Activated B cell treated with CpG ODN at 0.5 μM for 24 hours (primary cell): Measurements from ENCODE around the gene RAB3A. TPM values are rescaled to one million over a fixed set of nuclear protein-coding genes. Genes with fewer than 3 reads are reported as not detected.
A peak's percentile ranks its signal among the peaks of the same experiment; 100 is the strongest.

ENCODE experiments used
- ATAC-seq: fragments of 200-7000 bp; cut with Tn5 transposase; one replicate; pipeline ENCODE4 v1.10.0; 2021; ENCODE audit warnings: low read depth, mild to moderate bottlenecking, moderate library complexity
- CTCF ChIA-PET: fragments of 350-600 bp; sonication (Branson Sonifier 250); formaldehyde crosslinking; loops from one replicate; lab custom pipeline; 2021; ENCODE audit warnings: antibody characterized with exemption; lab: Charles Lee
- POLR2A ChIA-PET: fragments of 350-600 bp; sonication (Branson Sonifier 250); formaldehyde crosslinking; loops from one replicate; lab custom pipeline; 2021; ENCODE audit warnings: antibody characterized with exemption; lab: Charles Lee
- DNase-seq: peaks from one replicate; pipeline ENCODE4 v3.0.0; 2022
- H3K27ac Mint-ChIP-seq: one replicate; pipeline ENCODE4 v1.8.0; 2020; ENCODE audit warnings: mixed read lengths
- H3K27me3 Mint-ChIP-seq: one replicate; pipeline ENCODE4 v1.8.0; 2021; ENCODE audit warnings: mixed read lengths
- H3K36me3 Mint-ChIP-seq: one replicate; pipeline ENCODE4 v1.8.0; 2021; ENCODE audit warnings: low read depth, mixed read lengths
- H3K4me1 Mint-ChIP-seq: one replicate; pipeline ENCODE4 v1.8.0; 2021; ENCODE audit warnings: mixed read lengths
- H3K4me3 Mint-ChIP-seq: one replicate; pipeline ENCODE4 v1.8.0; 2020; ENCODE audit warnings: mild to moderate bottlenecking, mixed read lengths
- H3K9me3 Mint-ChIP-seq: one replicate; pipeline ENCODE4 v1.8.0; 2020; ENCODE audit warnings: mixed read lengths
- CTCF ChIP-seq: fragments of 200-600 bp; IDR thresholded peaks from one replicate; pipeline ENCODE4 v1.8.0; 2022; ENCODE audit warnings: antibody characterized with exemption, mild to moderate bottlenecking
- intact Hi-C: fragments of 100-400 bp; cut with micrococcal nuclease; formaldehyde crosslinking; loops from one replicate; pipeline ENCODE4 v1.15.1; 2024
- total RNA-seq: library from RNA; stranded (reverse); gene quantifications from 2 replicates; pipeline ENCODE4 v1.2.3, GENCODE V29; 2022

The RAB3A gene
- total RNA-seq, 1 donor from 2014 or later = 4.1 TPM

DNA sequence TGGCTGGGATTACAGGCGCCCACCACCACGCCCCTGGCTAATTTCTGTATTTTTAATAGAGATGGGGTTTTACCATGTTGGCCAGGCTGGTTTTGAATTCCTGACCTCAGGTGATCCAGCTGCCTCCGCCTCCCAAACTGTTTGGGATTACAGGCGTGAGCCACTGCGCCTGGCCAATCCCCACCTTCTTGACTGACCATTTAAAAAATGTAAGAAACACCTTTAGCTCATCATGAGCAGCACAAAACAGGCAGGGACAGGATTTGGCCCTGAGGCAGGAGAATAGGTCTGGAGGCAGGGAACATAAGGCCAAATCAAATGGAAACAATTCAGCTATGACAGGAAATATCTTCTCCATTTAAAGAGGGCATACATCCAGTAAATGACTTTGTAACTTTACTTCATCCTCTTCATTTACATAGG lies 12.2 kb downstream of the RAB3A start:
- Mint-ChIP-seq H3K4me1 (peaks cover 46% of the 10 kb centered on the region), H3K9me3 (no peaks in the 10 kb centered on the region), H3K27ac (peak overlapping the region; percentile 95), H3K27me3 (no peaks in the 10 kb centered on the region), H3K36me3 (peaks cover 18% of the 10 kb centered on the region), H3K4me3 (peak overlapping the region; percentile 87)
- intact Hi-C loops = loop anchor here (1.0 to 5.0 kb wide), 7 partner anchors 10 to 331 kb away; partner anchors contain the start of genes ELL, IFI30, LSM4 and RAB3A
- no peak for ATAC-seq
- no peak for DNase-seq
- CTCF ChIA-PET = interaction anchor here (0.8 to 2.3 kb wide), 23 partner anchors 8 to 253 kb away, joined by 3 to 23 read pairs (median 5); partner anchors contain the start of genes IFI30, LSM4 and RAB3A
- POLR2A ChIA-PET = interaction anchor here (0.6 to 19.0 kb wide), 23 partner anchors 9 to 888 kb away, joined by 3 to 437 read pairs (median 8); partner anchors contain the start of genes ARRDC2, CCDC124, IFI30 and JUND
- TF ChIP-seq CTCF = no peak

DNA sequence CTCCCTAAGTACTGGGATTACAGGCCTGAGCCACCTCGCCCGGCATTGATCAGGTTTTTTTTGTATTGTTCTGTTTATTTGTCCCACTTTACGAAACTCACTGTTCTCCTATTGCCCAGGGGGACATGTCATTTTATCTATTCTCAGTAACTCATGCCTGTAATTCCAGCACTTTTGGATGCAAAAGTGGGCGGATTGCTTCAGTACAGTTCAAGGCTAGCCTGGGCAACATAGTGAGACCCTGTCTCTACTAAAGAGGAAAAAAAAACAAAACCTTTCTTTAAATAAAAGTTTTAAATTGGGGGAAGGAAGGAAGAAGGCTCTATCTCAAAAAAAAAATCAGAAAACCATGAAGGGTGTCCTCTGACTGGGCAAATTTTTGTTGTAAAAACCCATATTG lies 13.6 kb downstream of the RAB3A start:
- peaks cover 12% of the 10 kb centered on the region for H3K36me3 Mint-ChIP-seq
- intact Hi-C loops = loop anchor here (5.0 kb wide), 1 partner anchor 332 kb away; the partner anchor contains the start of gene ELL
- DNase-seq (no peak), ATAC-seq (no peak)
- no peak for TF ChIP-seq CTCF
- H3K27ac Mint-ChIP-seq = peak overlapping the region; percentile 61
- peaks cover 54% of the 10 kb centered on the region for H3K4me1 Mint-ChIP-seq
- H3K9me3 Mint-ChIP-seq = no peaks in the 10 kb centered on the region
- H3K4me3 Mint-ChIP-seq = no peak overlapping the region
- POLR2A ChIA-PET = interaction anchor here (0.6 to 19.0 kb wide), 6 partner anchors 8 to 241 kb away, joined by 3 to 437 read pairs (median 6); partner anchors contain the start of gene IFI30
- CTCF ChIA-PET = interaction anchor here (2.3 kb wide), 1 partner anchor 9 kb away, joined by 23 read pairs; no protein-coding TSS in a partner anchor
- no peaks in the 10 kb centered on the region for H3K27me3 Mint-ChIP-seq

- no peak for ATAC-seq
- POLR2A ChIA-PET = interaction anchor here (0.6 to 19.0 kb wide), 4 partner anchors 13 to 964 kb away, joined by 3 to 437 read pairs (median 4); partner anchors contain the start of gene IFI30
- no peak for DNase-seq
- Mint-ChIP-seq H3K27ac (peak overlapping the region; percentile 59), H3K27me3 (no peaks in the 10 kb centered on the region), H3K36me3 (peaks cover 5% of the 10 kb centered on the region), H3K4me3 (no peak overlapping the region), H3K4me1 (peaks cover 43% of the 10 kb centered on the region), H3K9me3 (no peaks in the 10 kb centered on the region)
- intact Hi-C loops = no loop called here
- CTCF ChIA-PET = interaction anchor here (1.2 kb wide), 1 partner anchor 17 kb away, joined by 3 read pairs; no protein-coding TSS in a partner anchor
- no peak for TF ChIP-seq CTCF
Observed at GRCh38 chr19:18185538-18185937, 18.3 kb downstream of the RAB3A start.

DNA sequence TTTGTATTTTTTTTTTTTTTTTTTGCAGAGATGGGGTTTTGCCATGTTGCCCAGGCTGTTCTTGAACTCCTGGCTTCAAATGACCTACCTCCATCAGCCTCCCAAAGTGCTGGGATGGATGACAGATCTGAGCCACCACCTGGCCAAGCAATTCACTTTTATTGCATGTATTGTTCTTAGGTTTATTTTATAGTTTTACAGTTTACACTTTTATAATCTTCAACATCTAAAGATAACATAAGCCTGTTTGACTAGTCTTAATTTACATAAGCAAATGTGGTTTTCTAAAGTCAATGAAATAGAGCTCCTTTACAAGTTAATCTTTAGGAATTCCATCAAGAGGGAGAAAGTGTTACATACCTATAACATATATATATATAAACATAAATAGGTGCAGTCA lies 20.3 kb downstream of the RAB3A start:
- intact Hi-C loops = loop anchor here (2.0 kb wide), 1 partner anchor 15 kb away; no protein-coding TSS in a partner anchor
- no peak for ATAC-seq
- ChIA-PET CTCF (interaction anchor here (1.0 to 1.2 kb wide), 2 partner anchors 8 to 205 kb away, joined by 3 to 4 read pairs; no protein-coding TSS in a partner anchor), POLR2A (interaction anchor here (0.7 to 19.0 kb wide), 6 partner anchors 8 to 185 kb away, joined by 3 to 437 read pairs (median 4); partner anchors contain the start of genes IFI30 and MPV17L2)
- H3K4me1 Mint-ChIP-seq = peaks cover 49% of the 10 kb centered on the region
- DNase-seq = no peak
- H3K27ac Mint-ChIP-seq = no peak overlapping the region
- TF ChIP-seq CTCF = no peak
- no peak overlapping the region for H3K4me3 Mint-ChIP-seq
- H3K36me3 Mint-ChIP-seq = peaks cover 12% of the 10 kb centered on the region
- H3K9me3 Mint-ChIP-seq = no peaks in the 10 kb centered on the region
- no peaks in the 10 kb centered on the region for H3K27me3 Mint-ChIP-seq

- Mint-ChIP-seq H3K9me3 (no peaks in the 10 kb centered on the region), H3K4me1 (peaks cover 66% of the 10 kb centered on the region), H3K27me3 (no peaks in the 10 kb centered on the region), H3K27ac (peak overlapping the region; percentile 79), H3K36me3 (peaks cover 41% of the 10 kb centered on the region), H3K4me3 (peak overlapping the region; percentile 53)
- ATAC-seq (peak; percentile 23), DNase-seq (no peak)
- ChIA-PET POLR2A (interaction anchor here (0.6 to 19.0 kb wide), 12 partner anchors 7 to 379 kb away, joined by 3 to 437 read pairs (median 5); partner anchors contain the start of genes IFI30, JUND, MPV17L2 and RAB3A), CTCF (interaction anchor here (0.6 to 2.7 kb wide), 3 partner anchors 11 to 100 kb away, joined by 3 to 23 read pairs (median 4); no protein-coding TSS in a partner anchor)
- intact Hi-C loops = loop anchor here (10.0 kb wide), 1 partner anchor 655 kb away; a partner anchor contains a TSS
- TF ChIP-seq CTCF = no peak
Observed at GRCh38 chr19:18179957-18180356, 23.9 kb downstream of the RAB3A start.
